Testis (tissue), 2 donors: ENCODE data around the gene RIN2.

ENCODE experiments used
- POLR2A ChIP-seq: fragments of 450-650 bp; IDR thresholded peaks from one replicate; pipeline ENCODE4 v1.6.1; 2017; ENCODE audit warnings: antibody characterized with exemption, mild to moderate bottlenecking, moderate library complexity
- TF ChIP-seq, protein P1 (sequence below), 3 experiments: fragments of 450-650 bp in 2 of 3; fragments of 200-600 bp in 1 of 3; sonication (generic) in 1 of 3; IDR thresholded peaks; one replicate each; pipeline ENCODE4 v1.5.1; 2016 to 2019; ENCODE audit warnings: antibody characterized with exemption in 3 of 3, mild to moderate bottlenecking in 2 of 3, moderate library complexity in 1 of 3

- TF ChIP-seq, protein P1, sequence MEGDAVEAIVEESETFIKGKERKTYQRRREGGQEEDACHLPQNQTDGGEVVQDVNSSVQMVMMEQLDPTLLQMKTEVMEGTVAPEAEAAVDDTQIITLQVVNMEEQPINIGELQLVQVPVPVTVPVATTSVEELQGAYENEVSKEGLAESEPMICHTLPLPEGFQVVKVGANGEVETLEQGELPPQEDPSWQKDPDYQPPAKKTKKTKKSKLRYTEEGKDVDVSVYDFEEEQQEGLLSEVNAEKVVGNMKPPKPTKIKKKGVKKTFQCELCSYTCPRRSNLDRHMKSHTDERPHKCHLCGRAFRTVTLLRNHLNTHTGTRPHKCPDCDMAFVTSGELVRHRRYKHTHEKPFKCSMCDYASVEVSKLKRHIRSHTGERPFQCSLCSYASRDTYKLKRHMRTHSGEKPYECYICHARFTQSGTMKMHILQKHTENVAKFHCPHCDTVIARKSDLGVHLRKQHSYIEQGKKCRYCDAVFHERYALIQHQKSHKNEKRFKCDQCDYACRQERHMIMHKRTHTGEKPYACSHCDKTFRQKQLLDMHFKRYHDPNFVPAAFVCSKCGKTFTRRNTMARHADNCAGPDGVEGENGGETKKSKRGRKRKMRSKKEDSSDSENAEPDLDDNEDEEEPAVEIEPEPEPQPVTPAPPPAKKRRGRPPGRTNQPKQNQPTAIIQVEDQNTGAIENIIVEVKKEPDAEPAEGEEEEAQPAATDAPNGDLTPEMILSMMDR (IDR thresholded peaks at IDR 0.05), result no peak
- TF ChIP-seq POLR2A, result no peak
These were observed 9.4 kb upstream of the RIN2 start for GRCh38 chr20:19748681-19749080.
